H1 (cell line): ENCODE data around the gene VWA1. TPM values are rescaled to one million over a fixed set of nuclear protein-coding genes. Genes with fewer than 3 reads are reported as not detected.

ENCODE experiments used
- CTBP2 ChIP-seq: IDR thresholded peaks from 2 replicates; pipeline ENCODE4 v1.7.0; 2011; ENCODE audit warnings: borderline replicate concordance, mild to moderate bottlenecking, moderate library complexity, mixed read lengths, low read length; ENCODE audit not compliant: insufficient read depth, insufficient read length
- GTF2F1 ChIP-seq: IDR thresholded peaks from 2 replicates; pipeline ENCODE4 v1.6.1; 2012; ENCODE audit warnings: low read depth, low read length, improper control_type of control experiment, borderline replicate concordance
- KDM5A ChIP-seq: fragments of 200-600 bp; IDR thresholded peaks from 2 replicates; pipeline ENCODE4 v1.7.1; 2012; ENCODE audit warnings: mild to moderate bottlenecking, low read length, inconsistent platforms, mixed read lengths
- RNF2 ChIP-seq: fragments of 200-900, 300-1000 bp; sonication (generic); IDR thresholded peaks from 2 replicates; pipeline ENCODE4 v1.7.1; 2016; ENCODE audit warnings: borderline replicate concordance, low read depth, mild to moderate bottlenecking, antibody characterized with exemption, low read length; ENCODE audit not compliant: poor library complexity, severe bottlenecking; ENCODE audit errors: missing control alignments
- TCF12 ChIP-seq: IDR thresholded peaks from 2 replicates; pipeline ENCODE4 v1.6.1; 2011; ENCODE audit warnings: low read depth, mild to moderate bottlenecking, low read length
- polyA plus RNA-seq, 7 experiments: library from polyadenylated mRNA; depleted of rRNA in 3 of 7; stranded (reverse) in 5 of 7; unstranded in 2 of 7; fragments of >200 nt in 5 of 7; fragments of 200-250 nt in 2 of 7; gene quantifications; 1 replicate in 5 of 7; 2 replicates in 1 of 7; 4 replicates in 1 of 7; pipeline versions ENCODE4 v1.2.1 to v1.2.3, GENCODE V29; 2011 to 2013; ENCODE audit warnings: missing spikeins in 2 of 7, mixed read lengths in 2 of 7
- total RNA-seq: library from RNA; stranded (reverse); fragmentation: NEBNext Ultra II Directional; extraction: Animal tissue kit (Norgen Biotek cat#: 25700); gene quantifications from 2 replicates; pipeline ENCODE4 v1.2.1, GENCODE V29; 2021
- TF ChIP-seq, protein P1 (sequence below): fragments of 300-600 bp; sonication (generic); IDR thresholded peaks from 2 replicates; pipeline ENCODE4 v1.7.1; 2012; ENCODE audit warnings: low read length, moderate library complexity, mild to moderate bottlenecking, inconsistent platforms; ENCODE audit not compliant: insufficient replicate concordance
- TF ChIP-seq, protein P2 (sequence below): IDR thresholded peaks from 2 replicates; pipeline ENCODE4 v1.6.1; 2011; ENCODE audit warnings: low read length, improper control_type of control experiment

The VWA1 gene
- total and polyA plus RNA-seq, 2 of the 8 experiments (the other 6 are each of a cell fraction or from before 2014, with no cell fraction given) = 16.0 to 36.6 TPM

DNA sequence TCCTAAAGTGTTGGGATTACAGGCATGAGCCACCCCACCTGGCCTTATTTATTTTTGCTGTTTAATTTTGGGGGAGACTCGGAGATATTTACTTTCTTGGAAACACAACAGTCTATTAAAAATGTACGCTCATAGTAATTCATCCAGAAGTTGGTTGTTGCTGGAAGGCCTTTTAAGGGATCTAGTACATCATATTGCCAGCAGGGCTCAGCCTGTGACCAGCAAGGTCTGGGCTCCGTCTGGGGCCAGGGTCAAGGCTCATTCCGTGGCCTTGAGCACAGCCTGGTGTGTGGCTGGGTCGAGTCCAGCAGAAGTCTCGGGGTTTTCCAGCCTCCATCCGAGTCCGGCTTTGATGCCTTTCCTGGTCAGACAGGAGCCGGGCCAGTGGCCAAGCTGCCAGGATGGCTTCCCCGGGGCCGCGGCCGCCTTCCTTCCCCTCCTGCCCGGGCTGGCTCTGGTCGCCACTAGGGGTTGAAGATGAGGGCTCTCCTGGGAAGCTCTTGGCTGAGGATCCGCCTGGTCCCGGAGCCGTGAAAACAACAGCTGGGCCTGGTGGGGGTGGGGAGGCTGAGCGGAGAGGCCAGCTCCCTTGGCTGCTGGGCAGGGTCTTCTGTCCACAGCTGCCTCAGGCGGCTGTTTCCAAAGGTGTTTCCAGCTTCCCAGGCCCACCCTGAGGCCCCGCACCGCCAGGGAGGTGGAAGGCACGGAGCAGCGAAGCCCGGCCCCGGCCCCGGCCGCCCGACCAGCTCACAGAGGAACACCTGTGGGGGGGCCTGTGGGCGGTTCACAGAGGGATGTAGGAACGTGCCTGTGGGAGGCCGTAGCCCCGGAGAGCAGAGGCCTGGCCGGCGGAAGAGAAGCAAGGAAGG is 5.1 kb upstream of the VWA1 start (continued):
- TF ChIP-seq, protein P1, sequence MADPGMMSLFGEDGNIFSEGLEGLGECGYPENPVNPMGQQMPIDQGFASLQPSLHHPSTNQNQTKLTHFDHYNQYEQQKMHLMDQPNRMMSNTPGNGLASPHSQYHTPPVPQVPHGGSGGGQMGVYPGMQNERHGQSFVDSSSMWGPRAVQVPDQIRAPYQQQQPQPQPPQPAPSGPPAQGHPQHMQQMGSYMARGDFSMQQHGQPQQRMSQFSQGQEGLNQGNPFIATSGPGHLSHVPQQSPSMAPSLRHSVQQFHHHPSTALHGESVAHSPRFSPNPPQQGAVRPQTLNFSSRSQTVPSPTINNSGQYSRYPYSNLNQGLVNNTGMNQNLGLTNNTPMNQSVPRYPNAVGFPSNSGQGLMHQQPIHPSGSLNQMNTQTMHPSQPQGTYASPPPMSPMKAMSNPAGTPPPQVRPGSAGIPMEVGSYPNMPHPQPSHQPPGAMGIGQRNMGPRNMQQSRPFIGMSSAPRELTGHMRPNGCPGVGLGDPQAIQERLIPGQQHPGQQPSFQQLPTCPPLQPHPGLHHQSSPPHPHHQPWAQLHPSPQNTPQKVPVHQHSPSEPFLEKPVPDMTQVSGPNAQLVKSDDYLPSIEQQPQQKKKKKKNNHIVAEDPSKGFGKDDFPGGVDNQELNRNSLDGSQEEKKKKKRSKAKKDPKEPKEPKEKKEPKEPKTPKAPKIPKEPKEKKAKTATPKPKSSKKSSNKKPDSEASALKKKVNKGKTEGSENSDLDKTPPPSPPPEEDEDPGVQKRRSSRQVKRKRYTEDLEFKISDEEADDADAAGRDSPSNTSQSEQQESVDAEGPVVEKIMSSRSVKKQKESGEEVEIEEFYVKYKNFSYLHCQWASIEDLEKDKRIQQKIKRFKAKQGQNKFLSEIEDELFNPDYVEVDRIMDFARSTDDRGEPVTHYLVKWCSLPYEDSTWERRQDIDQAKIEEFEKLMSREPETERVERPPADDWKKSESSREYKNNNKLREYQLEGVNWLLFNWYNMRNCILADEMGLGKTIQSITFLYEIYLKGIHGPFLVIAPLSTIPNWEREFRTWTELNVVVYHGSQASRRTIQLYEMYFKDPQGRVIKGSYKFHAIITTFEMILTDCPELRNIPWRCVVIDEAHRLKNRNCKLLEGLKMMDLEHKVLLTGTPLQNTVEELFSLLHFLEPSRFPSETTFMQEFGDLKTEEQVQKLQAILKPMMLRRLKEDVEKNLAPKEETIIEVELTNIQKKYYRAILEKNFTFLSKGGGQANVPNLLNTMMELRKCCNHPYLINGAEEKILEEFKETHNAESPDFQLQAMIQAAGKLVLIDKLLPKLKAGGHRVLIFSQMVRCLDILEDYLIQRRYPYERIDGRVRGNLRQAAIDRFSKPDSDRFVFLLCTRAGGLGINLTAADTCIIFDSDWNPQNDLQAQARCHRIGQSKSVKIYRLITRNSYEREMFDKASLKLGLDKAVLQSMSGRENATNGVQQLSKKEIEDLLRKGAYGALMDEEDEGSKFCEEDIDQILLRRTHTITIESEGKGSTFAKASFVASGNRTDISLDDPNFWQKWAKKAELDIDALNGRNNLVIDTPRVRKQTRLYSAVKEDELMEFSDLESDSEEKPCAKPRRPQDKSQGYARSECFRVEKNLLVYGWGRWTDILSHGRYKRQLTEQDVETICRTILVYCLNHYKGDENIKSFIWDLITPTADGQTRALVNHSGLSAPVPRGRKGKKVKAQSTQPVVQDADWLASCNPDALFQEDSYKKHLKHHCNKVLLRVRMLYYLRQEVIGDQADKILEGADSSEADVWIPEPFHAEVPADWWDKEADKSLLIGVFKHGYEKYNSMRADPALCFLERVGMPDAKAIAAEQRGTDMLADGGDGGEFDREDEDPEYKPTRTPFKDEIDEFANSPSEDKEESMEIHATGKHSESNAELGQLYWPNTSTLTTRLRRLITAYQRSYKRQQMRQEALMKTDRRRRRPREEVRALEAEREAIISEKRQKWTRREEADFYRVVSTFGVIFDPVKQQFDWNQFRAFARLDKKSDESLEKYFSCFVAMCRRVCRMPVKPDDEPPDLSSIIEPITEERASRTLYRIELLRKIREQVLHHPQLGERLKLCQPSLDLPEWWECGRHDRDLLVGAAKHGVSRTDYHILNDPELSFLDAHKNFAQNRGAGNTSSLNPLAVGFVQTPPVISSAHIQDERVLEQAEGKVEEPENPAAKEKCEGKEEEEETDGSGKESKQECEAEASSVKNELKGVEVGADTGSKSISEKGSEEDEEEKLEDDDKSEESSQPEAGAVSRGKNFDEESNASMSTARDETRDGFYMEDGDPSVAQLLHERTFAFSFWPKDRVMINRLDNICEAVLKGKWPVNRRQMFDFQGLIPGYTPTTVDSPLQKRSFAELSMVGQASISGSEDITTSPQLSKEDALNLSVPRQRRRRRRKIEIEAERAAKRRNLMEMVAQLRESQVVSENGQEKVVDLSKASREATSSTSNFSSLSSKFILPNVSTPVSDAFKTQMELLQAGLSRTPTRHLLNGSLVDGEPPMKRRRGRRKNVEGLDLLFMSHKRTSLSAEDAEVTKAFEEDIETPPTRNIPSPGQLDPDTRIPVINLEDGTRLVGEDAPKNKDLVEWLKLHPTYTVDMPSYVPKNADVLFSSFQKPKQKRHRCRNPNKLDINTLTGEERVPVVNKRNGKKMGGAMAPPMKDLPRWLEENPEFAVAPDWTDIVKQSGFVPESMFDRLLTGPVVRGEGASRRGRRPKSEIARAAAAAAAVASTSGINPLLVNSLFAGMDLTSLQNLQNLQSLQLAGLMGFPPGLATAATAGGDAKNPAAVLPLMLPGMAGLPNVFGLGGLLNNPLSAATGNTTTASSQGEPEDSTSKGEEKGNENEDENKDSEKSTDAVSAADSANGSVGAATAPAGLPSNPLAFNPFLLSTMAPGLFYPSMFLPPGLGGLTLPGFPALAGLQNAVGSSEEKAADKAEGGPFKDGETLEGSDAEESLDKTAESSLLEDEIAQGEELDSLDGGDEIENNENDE = no peak
- no peak for TF ChIP-seq RNF2
- TF ChIP-seq, protein P2, sequence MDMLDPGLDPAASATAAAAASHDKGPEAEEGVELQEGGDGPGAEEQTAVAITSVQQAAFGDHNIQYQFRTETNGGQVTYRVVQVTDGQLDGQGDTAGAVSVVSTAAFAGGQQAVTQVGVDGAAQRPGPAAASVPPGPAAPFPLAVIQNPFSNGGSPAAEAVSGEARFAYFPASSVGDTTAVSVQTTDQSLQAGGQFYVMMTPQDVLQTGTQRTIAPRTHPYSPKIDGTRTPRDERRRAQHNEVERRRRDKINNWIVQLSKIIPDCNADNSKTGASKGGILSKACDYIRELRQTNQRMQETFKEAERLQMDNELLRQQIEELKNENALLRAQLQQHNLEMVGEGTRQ = no peak
- no peak for TF ChIP-seq KDM5A
- no peak for TF ChIP-seq CTBP2
- TF ChIP-seq GTF2F1 = no peak
- TF ChIP-seq TCF12 = 0 out of 2 replicates have a peak, but pooled peaks have one; percentile 48
